ENCODE measurements around the gene SMURF1.

Gene SMURF1

DNA sequence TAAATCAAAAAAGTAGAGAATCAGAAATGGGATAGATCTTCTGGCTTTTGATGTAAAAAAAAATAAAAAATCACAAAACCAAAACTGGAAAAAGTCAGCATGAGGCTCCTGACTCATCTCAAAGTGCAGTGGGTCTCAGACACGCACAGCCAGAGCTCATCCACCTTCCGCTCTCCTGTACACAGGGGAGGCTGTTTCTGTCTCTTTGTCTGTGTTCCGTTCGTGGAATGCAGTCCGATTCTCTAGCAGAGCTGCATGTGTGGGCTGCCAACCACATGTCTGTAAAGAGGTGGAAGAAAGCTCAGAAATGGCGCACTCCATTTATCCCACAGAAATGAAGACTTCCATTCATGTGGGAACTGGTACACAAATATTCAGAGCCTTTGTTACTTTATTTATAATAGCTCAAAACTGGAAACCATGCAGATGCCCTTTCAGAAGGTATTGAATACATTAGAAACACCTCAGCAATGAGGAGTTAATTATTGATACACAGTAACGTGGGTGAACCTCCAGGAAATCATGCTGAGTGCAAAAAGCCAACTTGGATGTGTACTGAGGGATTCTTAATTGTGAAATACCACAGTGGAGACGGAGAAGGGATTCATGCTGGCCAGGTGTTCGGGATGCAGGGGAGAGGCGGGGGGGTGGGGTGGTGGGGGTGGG, 142.3 kb downstream of the SMURF1 start:
- DNase-seq: no peak

DNA sequence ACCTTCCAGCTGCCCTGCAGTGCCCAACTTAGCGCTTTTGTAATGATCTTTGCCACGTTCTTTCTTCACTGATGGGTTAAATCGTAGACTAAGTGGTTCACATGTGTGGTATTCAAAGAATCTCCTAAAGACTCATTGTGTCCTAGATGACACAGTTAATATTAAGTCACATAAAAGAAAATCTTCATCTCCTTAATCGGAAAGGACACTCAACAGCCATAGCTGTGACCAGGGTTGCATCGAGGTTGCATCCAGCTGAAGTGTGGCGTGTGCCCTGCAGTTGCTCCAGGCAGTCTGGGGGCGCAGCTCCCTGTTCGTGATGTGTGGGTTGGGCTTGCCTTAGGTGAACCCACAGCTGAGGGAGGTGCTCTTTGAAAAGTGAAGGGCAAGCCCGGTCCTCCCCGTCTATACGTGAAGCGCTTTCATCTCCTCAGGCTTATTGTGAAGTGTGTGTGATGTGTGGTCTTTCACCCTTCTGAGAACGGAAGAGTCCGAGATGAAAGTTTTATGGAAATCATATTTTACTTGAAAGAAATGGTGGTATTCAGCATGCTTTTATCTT, 142.9 kb downstream of the SMURF1 start:
- no peak for DNase-seq

DNA sequence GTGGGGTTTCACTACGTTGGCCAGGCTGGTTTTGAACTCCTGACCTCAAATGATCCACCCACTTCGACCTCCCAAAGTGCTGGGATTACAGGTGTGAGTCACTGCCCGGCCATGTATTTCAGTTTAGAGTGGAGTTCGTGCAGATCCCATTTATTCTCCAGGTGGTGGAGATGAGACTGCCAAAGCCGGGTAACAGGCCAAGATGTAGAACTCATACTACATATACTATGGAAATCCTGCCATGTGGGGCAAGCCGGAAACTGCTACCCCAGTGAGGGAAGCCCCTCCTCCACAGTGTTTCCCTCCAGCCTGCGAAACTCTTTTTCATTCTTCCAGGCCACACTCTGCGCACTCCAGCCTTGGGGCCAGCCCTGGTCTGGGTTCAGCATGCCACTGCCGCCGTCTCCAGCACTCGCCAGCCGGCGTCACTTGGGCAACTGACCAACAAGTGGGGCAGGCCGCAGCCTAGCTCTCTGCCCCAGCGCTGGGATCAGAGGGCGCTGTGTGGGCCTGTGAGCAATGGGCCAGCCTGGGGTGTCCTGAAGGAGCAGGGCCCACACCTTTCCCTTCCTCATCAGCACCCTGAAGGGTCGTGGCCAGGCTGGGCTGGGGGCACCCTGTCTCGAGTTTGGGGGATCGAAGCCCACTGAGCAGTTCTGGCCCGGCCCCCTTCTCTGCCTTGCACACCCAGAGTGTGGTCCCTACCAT, 143.6 kb downstream of the SMURF1 start:
- DNase-seq: no peak

DNA sequence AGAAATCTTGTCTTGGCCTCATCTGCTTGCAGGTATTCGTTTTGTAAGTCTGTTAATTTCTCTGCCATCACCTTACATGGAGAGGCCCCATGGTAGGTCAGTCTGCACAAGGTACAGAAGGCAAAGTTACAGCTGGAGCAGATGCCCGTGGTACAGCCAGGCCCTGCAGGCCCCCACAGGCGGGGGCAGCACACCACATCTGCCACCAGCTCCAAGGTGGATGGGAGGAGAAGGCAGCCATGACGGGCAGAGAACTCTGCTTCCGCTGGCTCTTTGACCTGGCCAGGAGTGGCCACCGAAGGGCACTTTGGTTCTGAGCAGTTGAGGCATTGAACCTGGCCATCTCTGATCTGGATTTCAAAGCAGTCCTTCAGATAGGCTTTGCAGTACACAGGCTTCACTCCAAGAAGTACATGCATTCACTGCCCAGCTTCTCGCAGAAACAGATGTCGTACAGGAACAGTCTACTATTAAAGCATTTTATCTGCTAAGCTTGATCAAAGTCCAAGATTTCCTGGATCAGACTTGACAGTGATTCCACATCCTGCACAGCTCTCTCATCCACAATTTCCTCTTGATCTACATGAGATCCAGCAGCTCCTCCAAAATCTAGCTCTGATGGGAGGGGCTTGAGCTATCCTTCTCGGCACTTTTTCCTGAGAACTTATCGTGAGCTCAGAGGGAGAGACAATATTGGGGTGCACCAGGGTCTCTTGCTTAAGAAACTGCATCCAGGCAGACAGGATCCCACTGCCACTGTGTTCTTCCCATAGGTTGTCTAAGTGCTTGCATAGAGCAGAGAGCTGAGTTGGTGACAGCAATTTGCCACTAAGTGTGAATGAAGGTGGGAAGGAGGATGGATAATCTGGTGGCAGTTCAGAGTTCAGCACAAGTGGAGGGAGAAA, 144.8 kb downstream of the SMURF1 start:
- DNase-seq: no peak

DNA sequence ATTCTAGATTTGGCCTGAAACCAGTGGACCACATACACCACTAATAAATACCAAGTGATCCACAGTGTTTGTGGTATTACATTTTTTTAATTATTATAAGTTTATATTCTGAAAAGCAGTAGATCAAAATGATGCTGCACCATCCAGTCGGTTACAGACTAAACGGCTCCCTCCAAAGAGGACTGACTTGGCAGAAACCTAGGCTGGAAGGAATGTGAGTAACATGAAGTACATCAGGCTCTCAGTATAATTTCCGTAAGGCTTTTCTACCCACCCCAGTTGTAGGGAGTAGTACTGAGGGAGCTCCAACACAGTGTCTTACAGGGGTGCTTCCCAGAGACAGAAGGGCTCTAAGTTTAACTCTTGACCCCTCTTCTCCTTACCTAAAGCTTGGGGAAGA, 146.1 kb downstream of the SMURF1 start:
- no peak for DNase-seq

DNA sequence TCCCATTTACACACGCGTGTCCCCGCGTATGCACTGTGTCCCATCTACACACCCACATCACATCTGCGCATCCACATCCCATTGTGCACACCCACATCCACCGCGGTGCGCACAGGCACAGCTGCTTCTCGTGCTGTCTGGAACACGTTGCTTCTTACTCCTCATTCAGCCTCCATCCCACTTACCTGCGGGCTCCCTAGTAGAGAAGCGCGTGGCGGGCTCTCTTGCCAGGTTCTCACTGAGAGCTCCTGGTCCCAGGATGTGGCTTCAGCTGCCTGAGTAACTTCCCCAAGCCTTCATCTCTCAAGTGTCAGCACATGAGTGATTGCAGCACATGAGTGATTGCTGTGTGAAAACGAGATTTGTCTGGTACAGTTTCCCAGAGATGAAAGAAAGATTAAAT, 147.8 kb downstream of the SMURF1 start:
- DNase-seq: no peak

DNA sequence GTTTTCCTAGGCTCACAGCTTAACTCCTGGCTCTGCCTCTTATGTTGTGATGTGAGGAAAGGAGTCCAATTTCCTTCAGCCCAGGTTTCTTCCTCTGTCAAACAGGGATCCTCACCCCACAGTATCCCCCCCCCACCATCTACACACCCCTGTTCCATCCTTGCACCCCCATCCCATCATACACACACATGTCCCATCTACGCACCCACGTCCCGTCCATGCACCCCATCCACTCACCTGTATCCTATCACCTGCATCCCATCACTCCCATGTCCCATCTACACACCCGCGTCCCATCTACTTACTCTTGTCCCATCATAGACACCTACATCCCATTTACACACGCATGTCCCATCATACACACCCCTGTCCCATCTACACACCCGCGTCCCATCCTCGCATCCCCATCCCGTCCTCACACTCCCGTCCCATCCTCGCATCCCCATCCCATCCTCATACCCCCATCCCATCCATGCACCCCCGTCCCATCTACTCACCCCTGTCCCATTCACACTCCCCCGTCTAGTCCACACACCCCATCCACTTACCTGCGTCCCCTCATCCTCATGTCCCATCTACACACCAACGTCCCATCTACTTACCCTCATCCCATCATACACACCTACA, 148.3 kb downstream of the SMURF1 start:
- DNase-seq: no peak

DNA sequence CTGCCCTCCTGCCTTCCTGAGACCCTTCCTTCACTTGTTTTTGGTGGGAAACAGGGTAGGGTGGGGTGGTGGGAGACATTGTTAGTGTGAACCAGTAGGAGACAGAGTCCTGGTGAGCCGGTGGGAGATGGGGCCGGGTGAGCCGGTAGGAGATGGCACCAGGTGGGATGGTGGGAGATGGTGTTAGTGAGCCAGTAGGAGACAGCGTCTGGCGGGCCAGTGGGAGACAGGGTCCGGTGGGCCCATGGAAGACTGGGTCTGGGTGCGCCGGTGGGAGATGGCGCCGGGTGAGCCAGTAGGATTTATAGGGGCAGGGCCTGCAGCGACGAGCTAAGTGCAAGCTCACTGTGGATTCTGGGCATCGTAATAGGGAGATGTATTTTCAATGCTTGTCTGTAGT, 148.8 kb downstream of the SMURF1 start:
- no peak for DNase-seq

DNA sequence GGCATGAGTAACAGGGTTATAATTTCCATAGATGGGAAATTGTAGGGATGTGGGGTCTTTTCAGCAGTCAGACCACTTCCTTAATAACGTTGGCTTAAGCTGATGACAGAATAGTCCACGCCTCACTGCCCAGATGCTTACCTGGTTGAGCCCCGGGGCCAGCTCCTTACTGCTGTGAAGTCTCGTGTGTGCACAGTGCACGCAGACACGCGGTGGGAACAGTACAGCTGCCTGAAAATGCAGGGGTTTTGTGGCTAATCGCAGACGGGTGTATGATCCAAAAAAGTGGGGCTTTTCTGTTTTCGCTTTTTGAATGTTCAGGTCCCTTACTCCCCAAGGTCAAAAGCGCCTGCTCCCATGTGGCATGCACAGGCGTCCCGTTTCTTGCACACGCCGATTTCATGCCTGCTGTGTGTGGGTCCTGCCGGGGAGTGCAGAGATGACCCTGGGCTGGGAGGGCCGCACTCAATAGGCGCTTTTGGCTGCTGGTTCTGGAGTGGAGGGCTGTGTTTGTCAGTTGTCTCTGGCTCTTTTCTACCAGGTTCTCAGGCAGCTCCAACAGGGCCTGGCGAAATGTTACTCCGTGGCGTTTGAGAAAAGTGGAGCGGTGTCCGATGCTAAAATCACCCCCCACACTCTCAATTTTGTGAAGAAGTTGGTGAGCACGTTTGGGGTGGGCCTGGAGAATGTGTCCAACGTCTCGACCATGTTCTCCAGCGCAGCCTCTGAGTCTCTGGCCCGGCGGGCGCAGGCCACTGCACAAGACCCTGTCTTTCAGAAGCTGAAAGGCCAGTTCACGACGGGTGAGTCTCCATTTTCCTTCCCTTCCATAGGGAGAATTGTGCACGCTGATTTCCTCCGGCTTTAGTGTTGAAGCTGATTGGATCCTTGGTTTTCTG, 149.6 kb downstream of the SMURF1 start:
- DNase-seq: no peak

DNA sequence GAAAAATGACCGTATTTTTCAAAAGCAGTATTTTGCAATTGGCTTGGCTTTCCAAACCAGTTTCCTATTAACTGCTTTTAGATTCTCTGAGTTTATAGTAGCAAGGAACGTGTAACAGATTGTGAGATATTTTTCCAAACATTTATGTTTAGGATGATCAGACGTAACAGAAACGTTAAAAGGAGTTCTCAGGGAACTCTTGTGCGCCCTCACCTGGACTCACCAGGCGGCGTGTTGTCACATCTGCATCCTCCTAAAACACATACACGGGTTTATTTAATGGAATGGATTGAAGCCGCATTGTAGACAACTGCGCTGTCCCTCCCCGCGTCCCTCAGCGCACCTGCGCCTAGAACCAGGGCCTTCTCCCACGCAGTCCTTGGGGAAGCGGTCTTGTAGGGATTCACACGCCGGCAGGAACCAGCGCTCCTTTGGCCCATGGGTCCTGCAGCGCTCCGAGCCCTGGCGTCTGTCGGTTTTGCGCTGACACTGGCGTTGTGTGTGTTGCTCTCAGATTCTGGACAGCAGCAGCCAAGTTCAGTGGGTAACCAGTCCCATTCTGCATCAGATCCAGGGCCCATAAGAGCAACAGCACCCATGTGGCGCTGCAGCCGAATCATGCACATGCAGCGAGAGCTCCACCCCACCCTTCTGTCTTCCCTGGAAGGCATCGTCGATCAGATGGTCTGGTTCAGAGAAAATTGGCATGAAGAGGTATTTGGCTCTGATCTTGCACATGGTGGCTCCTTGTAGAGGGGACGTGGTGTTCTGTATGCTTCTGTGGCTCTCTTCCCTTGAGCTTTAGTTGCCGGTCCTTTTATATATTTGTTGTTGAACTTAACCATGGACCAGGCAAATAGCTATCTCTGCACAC, 150.6 kb downstream of the SMURF1 start:
- DNase-seq: no peak

DNA sequence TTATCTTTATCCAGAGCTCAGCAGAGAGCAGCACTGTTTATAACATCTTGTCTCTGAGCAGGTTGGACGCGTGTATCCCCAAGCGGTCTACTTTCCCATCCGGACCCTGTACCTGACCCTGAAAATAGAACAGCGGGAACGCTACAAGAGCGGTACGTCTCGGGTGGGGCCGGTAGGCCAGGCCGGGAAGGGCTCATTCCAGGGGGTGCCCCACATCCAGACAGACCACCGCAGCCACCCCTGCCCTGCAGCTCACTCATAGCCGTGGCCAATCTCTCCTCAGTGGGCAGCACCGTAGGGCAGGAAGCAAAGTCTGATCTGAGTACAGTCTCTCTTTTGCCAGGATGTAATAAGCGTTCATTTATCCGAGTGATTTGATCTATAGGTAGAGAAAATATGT, 151.8 kb downstream of the SMURF1 start:
- no peak for DNase-seq

DNA sequence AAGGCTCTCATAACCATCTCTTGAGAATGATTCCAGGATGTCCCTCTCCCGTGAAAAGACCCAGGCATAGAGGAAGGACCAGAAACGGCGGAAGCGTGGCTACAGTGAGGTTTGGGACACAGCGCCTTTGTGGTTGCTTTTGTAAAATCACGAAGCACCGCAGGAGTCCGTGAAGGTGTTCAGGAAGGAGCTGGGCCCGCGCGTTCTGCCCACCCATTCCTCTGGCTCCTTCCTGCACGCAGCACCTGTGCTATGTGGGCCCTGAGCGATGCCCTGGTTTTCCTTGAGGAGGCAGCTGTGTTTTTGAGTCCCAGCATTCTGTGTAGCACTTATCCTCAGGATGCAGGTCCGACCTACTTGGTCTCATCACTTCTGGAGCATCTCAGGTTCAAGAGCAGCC, 152.8 kb downstream of the SMURF1 start:
- no peak for DNase-seq

DNA sequence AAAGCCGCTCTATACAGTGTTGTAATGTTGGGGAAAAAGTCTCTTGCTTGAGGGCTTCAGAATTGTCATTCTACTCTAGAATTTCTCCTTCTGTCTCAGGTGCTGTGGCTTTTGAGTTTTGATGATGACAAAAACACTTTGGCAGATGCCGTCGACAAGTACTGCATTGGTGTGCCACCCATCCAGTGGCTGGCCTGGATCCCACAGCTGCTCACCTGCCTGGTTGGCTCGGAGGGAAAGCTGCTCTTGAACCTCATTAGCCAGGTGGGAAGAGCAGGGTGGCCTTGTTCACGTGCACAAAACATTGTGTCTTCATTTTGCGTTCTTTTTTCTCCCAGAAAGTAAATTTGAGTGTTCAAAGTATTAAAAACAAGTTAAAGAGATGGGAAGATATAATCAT, 153.6 kb downstream of the SMURF1 start:
- no peak for DNase-seq

DNA sequence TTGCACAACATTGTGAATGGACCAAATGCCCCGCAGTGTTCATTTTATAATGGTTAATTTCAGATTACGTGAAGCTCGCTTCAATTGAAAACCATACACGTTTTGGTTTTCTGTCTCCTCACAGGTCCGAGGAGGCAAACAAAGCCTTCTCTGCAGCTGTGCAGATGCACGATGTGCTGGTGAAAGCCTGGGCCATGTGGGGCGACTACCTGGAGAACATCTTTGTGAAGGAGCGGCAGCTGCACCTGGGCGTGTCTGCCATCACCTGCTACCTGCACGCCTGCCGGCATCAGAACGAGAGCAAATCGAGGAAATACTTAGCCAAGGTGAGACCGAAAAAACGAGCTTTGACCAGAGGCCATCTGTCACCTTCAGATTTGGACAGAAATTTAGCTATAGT, 155.3 kb downstream of the SMURF1 start:
- DNase-seq: no peak

DNA sequence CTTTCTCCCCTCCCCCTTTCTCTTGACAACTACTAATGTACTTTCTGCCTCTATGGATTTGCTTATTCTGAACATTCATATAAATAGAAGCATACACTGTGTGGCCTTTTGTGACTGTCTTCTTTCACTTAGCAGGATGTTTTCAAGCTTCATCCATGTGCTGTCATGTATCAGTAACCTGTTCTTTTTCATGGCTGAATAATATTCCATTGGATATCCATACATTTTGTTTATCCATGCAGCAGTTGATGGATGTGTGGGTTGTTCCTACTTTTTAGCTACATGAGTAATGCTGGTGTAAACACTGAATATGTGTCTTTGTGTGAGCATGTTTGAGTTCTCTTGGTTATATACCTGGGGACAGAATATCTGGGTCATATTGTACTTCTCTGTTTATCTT, 158.0 kb downstream of the SMURF1 start:
- no peak for DNase-seq

DNA sequence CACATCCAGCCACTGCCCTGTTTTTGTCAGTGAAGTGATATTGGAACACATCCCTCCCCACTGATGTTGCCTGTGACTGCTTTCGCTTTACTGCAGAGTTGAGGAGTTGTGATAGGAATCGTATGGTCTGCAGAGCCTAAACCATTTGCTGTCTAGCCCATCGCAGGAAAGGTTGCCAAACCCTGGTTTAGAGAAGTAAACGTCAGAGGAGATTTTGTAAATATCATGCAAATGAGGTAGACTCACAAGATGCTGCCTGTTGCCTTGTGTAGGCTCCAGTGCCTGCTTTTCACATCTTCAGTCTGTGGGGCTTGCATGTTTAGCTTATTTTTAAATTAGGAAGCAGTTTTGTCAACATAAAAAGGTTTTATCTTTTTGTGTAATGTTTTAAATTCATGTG, 158.5 kb downstream of the SMURF1 start:
- no peak for DNase-seq

DNA sequence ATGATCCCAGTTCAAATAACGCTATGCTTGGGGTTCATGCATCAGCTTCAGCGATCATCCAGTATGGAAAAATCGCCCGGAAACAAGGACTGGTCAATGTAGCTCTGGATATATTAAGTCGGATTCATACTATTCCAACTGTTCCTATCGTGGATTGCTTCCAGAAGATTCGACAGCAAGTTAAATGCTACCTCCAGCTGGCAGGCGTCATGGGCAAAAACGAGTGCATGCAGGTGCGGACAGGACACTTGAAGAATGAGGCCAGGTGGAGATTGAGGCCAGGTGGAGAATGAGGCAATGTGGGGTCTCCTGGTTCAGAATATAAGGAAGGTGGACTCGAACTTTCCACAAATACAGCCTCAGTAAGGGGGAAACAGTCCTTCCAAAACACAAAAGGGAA, 159.8 kb downstream of the SMURF1 start:
- no peak for DNase-seq

DNA sequence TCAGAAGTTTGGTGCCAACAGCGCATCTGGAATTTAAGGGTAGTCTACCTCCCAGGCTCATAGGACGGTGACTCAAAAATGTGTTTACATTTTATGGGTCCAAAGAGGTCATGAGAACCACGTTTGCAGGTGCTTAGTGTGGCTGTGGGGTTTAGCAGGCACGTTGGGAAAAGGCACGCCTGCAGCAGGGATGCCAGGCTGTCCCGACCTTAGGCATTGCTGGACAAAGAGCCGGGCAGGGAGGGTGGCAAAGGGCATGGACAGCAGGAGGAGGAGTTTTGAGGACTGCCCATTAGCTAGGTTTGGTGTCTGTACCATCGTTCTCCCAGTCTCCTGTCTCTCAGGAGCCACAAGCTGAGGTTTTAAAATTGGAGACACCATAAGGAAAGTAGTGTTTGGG, 161.2 kb downstream of the SMURF1 start:
- DNase-seq: no peak

DNA sequence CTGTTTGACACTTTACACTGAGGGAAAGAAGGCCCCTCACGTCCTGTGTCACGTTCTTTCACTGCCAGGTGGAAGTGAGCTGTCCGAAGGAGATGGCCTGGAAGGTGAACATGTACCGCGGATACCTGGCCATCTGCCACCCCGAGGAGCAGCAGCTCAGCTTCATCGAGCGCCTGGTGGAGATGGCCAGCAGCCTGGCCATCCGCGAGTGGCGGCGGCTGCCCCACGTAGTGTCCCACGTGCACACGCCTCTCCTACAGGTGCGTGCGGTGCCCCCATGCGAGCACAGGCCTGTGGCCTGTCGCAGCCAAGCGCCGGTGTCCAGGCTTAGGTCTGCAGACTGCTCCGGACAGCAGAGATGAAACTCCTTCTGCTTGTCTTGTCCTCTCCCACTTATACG, 162.2 kb downstream of the SMURF1 start:
- no peak for DNase-seq

DNA sequence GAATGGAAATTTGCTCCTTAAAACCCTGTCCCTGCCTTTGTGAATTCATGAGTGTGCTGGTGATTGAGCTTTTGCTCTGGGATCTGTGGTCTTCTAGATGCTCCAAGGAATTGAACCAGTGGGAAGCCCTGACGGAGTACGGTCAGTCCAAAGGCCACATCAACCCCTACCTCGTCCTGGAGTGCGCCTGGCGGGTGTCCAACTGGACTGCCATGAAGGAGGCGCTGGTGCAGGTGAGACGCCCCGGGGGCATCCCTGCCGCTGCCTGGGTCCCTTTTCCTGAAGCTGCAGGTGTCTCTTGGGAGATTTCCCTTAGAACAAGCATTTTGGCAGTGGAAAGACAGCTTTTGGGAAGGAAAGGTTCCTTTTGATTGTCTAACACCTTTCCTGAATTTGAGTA, 165.2 kb downstream of the SMURF1 start:
- no peak for DNase-seq
